WI38 (cell line): ENCODE measurements around the gene SLC6A9.

Source experiments
- H3K4me3 ChIP-seq: 2 replicates; pipeline ENCODE4 v1.5.1; 2011; ENCODE audit warnings: low read depth, mild to moderate bottlenecking, control low read depth, low read length
- CTCF ChIP-seq: IDR thresholded peaks from 2 replicates; pipeline ENCODE4 v1.5.1; 2012; ENCODE audit warnings: low read depth, mild to moderate bottlenecking, control low read depth, low read length

Gene SLC6A9

DNA sequence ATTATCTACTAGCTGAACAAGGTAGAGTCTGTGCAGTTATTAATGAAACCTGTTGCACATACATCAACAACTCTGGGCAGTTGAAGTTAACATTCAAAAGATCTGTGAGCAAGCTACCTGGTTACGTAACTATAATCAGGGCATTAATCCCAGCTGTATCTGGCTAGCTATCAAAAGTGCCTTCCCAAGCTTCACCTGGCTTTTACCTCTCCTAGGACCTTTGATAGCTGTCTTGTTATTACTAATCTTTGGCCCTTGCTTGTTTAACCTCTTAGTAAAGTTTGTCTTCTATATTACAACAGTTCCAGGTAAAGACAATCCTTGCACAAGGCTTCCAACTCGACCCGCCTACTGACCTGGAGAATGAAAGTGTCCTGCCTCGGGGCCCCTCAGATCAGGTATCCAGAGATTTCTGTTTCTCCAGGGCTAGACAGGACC lies 29.6 kb upstream of the SLC6A9 start:
- H3K4me3 ChIP-seq, result no peak overlapping the region
- no peak for TF ChIP-seq CTCF

- TF ChIP-seq CTCF, result no peak
- no peak overlapping the region for H3K4me3 ChIP-seq
These were observed 28.5 kb upstream of the SLC6A9 start for GRCh38 chr1:44059664-44060355.

DNA sequence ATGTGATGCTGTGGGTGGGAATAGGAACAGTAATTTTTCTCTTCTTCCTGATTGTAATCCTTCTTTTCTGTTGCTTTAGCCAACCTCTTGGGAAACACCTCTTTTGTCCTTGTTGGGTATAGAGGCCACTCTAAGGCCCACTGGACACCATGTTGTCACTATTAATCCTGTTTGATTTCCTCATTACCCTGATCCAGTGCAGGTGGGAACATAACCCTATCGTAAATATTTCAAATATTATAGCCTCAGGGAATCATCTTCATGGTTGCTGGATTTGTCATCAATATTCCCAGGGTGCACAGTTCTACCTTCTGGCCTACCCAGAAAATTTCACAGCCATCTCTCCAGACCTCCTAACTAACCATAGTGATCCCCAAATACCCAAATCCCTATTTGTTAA lies 27.9 kb upstream of the SLC6A9 start:
- TF ChIP-seq CTCF, result no peak
- no peak overlapping the region for H3K4me3 ChIP-seq

GRCh38 chr1:44057293-44057692 lies 26.0 kb upstream of the SLC6A9 start:
- TF ChIP-seq CTCF, result no peak
- no peak overlapping the region for H3K4me3 ChIP-seq

DNA sequence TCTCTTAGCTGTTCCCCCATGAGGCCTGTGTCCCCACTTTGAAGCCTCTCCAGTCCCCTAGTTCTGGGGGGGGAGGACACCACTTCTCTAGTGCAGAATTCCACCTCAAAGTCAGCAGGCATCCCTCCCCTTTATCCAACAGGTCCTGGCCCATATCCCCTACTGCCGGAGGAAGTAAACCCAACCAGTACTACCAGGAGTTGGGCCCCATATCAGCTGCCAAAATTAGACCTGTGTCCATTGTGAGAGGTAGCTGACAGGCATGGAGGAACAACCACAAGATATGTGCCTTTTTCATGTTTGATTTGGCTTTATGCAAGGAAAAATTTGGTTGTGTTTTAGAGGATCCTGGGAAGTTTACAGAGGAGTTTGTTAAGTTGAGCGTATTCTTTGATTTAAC lies 22.1 kb upstream of the SLC6A9 start:
- H3K4me3 ChIP-seq, result no peak overlapping the region
- TF ChIP-seq CTCF, result no peak

DNA sequence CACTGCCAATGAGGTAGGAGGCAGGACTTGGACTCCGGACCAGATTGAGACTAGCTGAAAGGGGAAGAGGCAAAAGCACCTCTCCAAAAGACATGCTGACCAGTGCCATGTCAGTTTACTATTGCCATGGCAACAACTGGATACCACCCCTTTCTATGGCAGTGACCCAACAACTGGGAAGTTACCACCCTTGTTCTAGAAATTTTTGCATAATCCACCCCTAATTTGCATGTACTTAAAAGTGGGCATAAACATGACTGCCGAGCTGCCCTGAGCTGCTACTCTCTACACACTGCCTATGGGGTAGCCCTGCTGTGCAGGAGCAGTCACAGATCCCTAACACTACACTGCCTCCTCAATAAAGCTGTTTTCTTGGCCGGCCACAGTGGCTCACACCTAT lies 19.0 kb upstream of the SLC6A9 start:
- TF ChIP-seq CTCF, result no peak
- no peak overlapping the region for H3K4me3 ChIP-seq

DNA sequence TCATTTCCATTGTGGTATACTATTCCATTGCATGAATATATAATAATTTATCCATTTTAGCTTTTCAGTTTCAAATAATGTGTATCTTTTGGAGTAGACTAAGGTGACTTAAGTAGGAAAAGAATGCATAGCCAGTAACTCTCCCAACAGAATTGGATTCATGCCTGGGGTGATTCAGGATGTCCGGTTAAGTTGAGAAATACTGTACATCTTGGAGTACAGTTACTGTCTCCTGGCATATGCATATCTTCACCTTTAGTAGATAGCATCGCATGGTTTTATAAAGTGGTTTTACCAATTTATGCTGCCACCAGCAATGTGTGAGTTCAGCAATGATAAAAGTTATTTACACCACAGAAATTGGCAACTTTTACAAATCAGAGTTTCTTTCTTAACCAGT lies 18.6 kb upstream of the SLC6A9 start:
- TF ChIP-seq CTCF, result no peak
- no peak overlapping the region for H3K4me3 ChIP-seq
